HepG2 (cell line): ENCODE results near the gene CLDN16. TPM values are rescaled to one million over a fixed set of nuclear protein-coding genes. Genes with fewer than 3 reads are reported as not detected.

Source experiments
- ATAC-seq: fragments of 200-7000 bp; cut with Tn5 transposase; 3 replicates; pipeline ENCODE4 v1.9.1; 2020; ENCODE audit warnings: mild to moderate bottlenecking, moderate library complexity
- BruUV-seq: library from RNA; stranded (reverse); fragments of 400-500 nt; replicated peaks from 2 replicates; lab custom pipeline; 2021; lab: Mats Ljungman, UMichigan
- CTCF ChIA-PET: fragments of 300-600 bp; formaldehyde crosslinking; extraction: SDS; loops from one replicate; lab custom pipeline; 2021; ENCODE audit warnings: low total read pairs, inconsistent platforms, low intra/inter-chr PET ratio; lab: Yijun Ruan, JAX
- POLR2A ChIA-PET: fragments of 350-600 bp; sonication (Branson Sonifier 250); formaldehyde crosslinking; loops from one replicate; lab custom pipeline; 2020; ENCODE audit warnings: antibody characterized with exemption, inconsistent platforms; lab: Yijun Ruan, JAX
- DNase-seq: peaks from one replicate; pipeline ENCODE4 v3.0.0-alpha.2; 2015; ENCODE audit warnings: low spot score
- FAIRE-seq: peaks from 3 replicates; lab custom pipeline; 2011; peaks lifted over from hg19 to GRCh38; lab: Jason Lieb, UNC
- H2AFZ ChIP-seq: one replicate; pipeline ENCODE4 v1.6.1; 2011; ENCODE audit warnings: low read length, inconsistent platforms
- H3K27ac ChIP-seq: fragments of 300-600 bp; 3 replicates; pipeline ENCODE4 v1.8.0; 2011; ENCODE audit warnings: mixed run types, mild to moderate bottlenecking, mixed read lengths, low read length, inconsistent platforms; ENCODE audit not compliant: insufficient read depth; ENCODE audit errors: extremely low read length
- H3K27me3 ChIP-seq, 2 experiments: fragments of 200-600 bp in 1 of 2; 2 replicates in 1 of 2; 3 replicates in 1 of 2; pipeline versions ENCODE4 v1.6.0 to v1.8.0; 2011; ENCODE audit warnings: low read length in 2 of 2, mild to moderate bottlenecking in 2 of 2, moderate library complexity in 2 of 2, inconsistent platforms in 1 of 2; ENCODE audit not compliant: insufficient read depth in 2 of 2, control insufficient read depth in 1 of 2
- H3K36me3 ChIP-seq, 2 experiments: fragments of 200-600 bp in 1 of 2; replicated peaks in 1 of 2; 2 replicates in 1 of 2; 3 replicates in 1 of 2; pipeline versions ENCODE4 v1.5.1 to v1.8.0; 2011; ENCODE audit warnings: low read length in 2 of 2, inconsistent platforms in 1 of 2; ENCODE audit not compliant: insufficient read depth in 2 of 2, control insufficient read depth in 1 of 2
- H3K4me1 ChIP-seq: 2 replicates; pipeline ENCODE4 v1.5.1; 2012; ENCODE audit warnings: low read length, inconsistent platforms; ENCODE audit not compliant: insufficient read depth
- H3K4me2 ChIP-seq: 2 replicates; pipeline ENCODE4 v1.6.0; 2011; ENCODE audit warnings: low read depth, low read length, inconsistent platforms
- H3K4me3 ChIP-seq, 3 experiments: fragments of 200-600 bp in 1 of 3; sonication (generic), shearing (Covaris generic) in 1 of 3; replicated peaks in 1 of 3; 2 replicates each; pipeline ENCODE4 v1.5.1; 2011 to 2016; ENCODE audit warnings: low read length in 3 of 3, inconsistent platforms in 2 of 3, low read depth in 2 of 3, mild to moderate bottlenecking in 2 of 3, control low read depth in 1 of 3, mixed read lengths in 1 of 3; ENCODE audit not compliant: insufficient read depth in 1 of 3
- H3K79me2 ChIP-seq: one replicate; pipeline ENCODE4 v1.6.1; 2011; ENCODE audit warnings: low read length, inconsistent platforms; ENCODE audit not compliant: insufficient read depth
- H3K9ac ChIP-seq: 2 replicates; pipeline ENCODE4 v1.6.0; 2011; ENCODE audit warnings: mild to moderate bottlenecking, low read depth, low read length, inconsistent platforms; ENCODE audit not compliant: insufficient read depth
- H3K9me3 ChIP-seq: 2 replicates; pipeline ENCODE4 v1.5.1; 2012; ENCODE audit warnings: mild to moderate bottlenecking, low read length
- H4K20me1 ChIP-seq: 2 replicates; pipeline ENCODE4 v1.6.0; 2011; ENCODE audit warnings: inconsistent platforms, mild to moderate bottlenecking, low read length, moderate library complexity; ENCODE audit not compliant: insufficient read depth
- DZIP1 ChIP-seq: sonication (generic); formaldehyde crosslinking; IDR thresholded peaks from 2 replicates; pipeline ENCODE4 v1.5.0; 2020; ENCODE audit warnings: mild to moderate bottlenecking, missing genetic modification reagents
- E2F1 ChIP-seq: sonication (generic); formaldehyde crosslinking; IDR thresholded peaks from 2 replicates; pipeline ENCODE4 v1.5.0; 2020; ENCODE audit warnings: missing genetic modification reagents
- HDAC2 ChIP-seq: sonication (generic); formaldehyde crosslinking; IDR thresholded peaks from 2 replicates; pipeline ENCODE4 v1.4.0; 2020; ENCODE audit warnings: missing genetic modification reagents
- IRF9 ChIP-seq: sonication (generic); formaldehyde crosslinking; IDR thresholded peaks from 2 replicates; pipeline ENCODE4 v1.8.0; 2022; ENCODE audit warnings: missing genetic modification reagents, mild to moderate bottlenecking, borderline replicate concordance
- NBN ChIP-seq: fragments of 450-650 bp; conservative IDR thresholded peaks from 2 replicates; pipeline ENCODE4 v1.6.1; 2017
- TEF ChIP-seq: sonication (generic); formaldehyde crosslinking; IDR thresholded peaks from 2 replicates; pipeline ENCODE4 v1.5.0; 2020; ENCODE audit warnings: missing genetic modification reagents
- TFE3 ChIP-seq: IDR thresholded peaks from 2 replicates; pipeline ENCODE4 v1.6.1; 2016
- THAP7 ChIP-seq: sonication (generic); formaldehyde crosslinking; IDR thresholded peaks from 2 replicates; pipeline ENCODE4 v1.8.1; 2023; ENCODE audit warnings: mild to moderate bottlenecking, missing genetic modification reagents
- ZNF232 ChIP-seq: sonication (generic); formaldehyde crosslinking; IDR thresholded peaks from 2 replicates; pipeline ENCODE4 v1.4.0; 2020; ENCODE audit warnings: missing genetic modification reagents, borderline replicate concordance
- ZNF629 ChIP-seq: sonication (generic); formaldehyde crosslinking; conservative IDR thresholded peaks from 2 replicates; pipeline ENCODE4 v1.5.0; 2020; ENCODE audit warnings: missing genetic modification reagents
- ZNF883 ChIP-seq: sonication (generic); formaldehyde crosslinking; IDR thresholded peaks from 2 replicates; pipeline ENCODE4 v1.5.1; 2020; ENCODE audit warnings: mild to moderate bottlenecking, missing genetic modification reagents; ENCODE audit errors: not compliant biosample characterization
- ZSCAN22 ChIP-seq: sonication (generic); formaldehyde crosslinking; IDR thresholded peaks from 2 replicates; pipeline ENCODE4 v1.4.0; 2020; ENCODE audit warnings: mild to moderate bottlenecking, missing genetic modification reagents
- WGBS: methylation state at CpG from one replicate; pipeline ENCODE4 v1.1.6; 2017; ENCODE audit warnings: low lambda C conversion rate; 5-methylcytosine and 5-hydroxymethylcytosine counted together
- in situ Hi-C: cut with HindIII; loops from 2 replicates; pipeline ENCODE4 v1.10.0; 2017; ENCODE audit warnings: low pct_unique_long_range_greater_than_20kb; ENCODE audit not compliant: extremely low pct_ligation_motif_present
- intact Hi-C: fragments of 100-400 bp; cut with micrococcal nuclease; formaldehyde crosslinking; loops from one replicate; pipeline ENCODE4 v1.10.0; 2022; ENCODE audit not compliant: unreplicated experiment
- polyA plus RNA-seq, 8 experiments: library from polyadenylated mRNA; depleted of rRNA in 3 of 8; stranded (reverse) in 7 of 8; unstranded in 1 of 8; fragments of >200 nt; fragmentation: Illumina TruSeq in 4 of 8; extraction: Trizol in 4 of 8; gene quantifications; 2 replicates each; pipeline versions ENCODE4 v1.2.1 to v1.2.3, GENCODE V29; 2011 to 2016; ENCODE audit warnings: low read depth in 4 of 8, missing spikeins in 1 of 8, mixed read lengths in 1 of 8; ENCODE audit not compliant: insufficient read depth in 1 of 8
- total RNA-seq, 5 experiments: library from RNA; depleted of rRNA; stranded (reverse); fragments of >200 nt; fragmentation: Illumina TruSeq; extraction: Trizol; gene quantifications; 2 replicates each; pipeline ENCODE4 v1.2.3, GENCODE V29; 2016; ENCODE audit warnings: low read depth in 1 of 5

Gene CLDN16
- total and polyA plus RNA-seq, 2 of the 13 experiments (the other 11 are each of a cell fraction or from before 2014, with no cell fraction given) = 0.13 to 0.24 TPM

- Histone ChIP-seq H3K4me1 (peaks cover 21% of the 10 kb centered on the region), H3K9ac (no peak overlapping the region), H3K79me2 (no peaks in the 10 kb centered on the region), H3K4me3 (no peak overlapping the region), H3K36me3 (no peaks in the 10 kb centered on the region), H3K27ac (no peak overlapping the region), H4K20me1 (no peaks in the 10 kb centered on the region), H3K4me2 (no peak overlapping the region), H3K27me3 (no peaks in the 10 kb centered on the region; a peak in 1 of 5 replicates), H2AFZ (no peak overlapping the region), H3K9me3 (no peaks in the 10 kb centered on the region)
- BruUV-seq = no TSS peak
- FAIRE-seq = no peak
- intact Hi-C loops = no loop called here
- WGBS = 100% methylated on average over 1 of the region's 1 CpG
- TF ChIP-seq ZSCAN22 (CRISPR knock-in tag) (no peak), NBN (no peak), ZNF883 (CRISPR knock-in tag) (no peak), THAP7 (CRISPR knock-in tag) (no peak), ZNF629 (CRISPR knock-in tag) (no peak), TFE3 (CRISPR knock-in tag) (no peak), ZNF232 (CRISPR knock-in tag) (no peak), E2F1 (CRISPR knock-in tag) (no peak), IRF9 (CRISPR knock-in tag) (no peak), TEF (no peak), DZIP1 (no peak), HDAC2 (CRISPR knock-in tag) (no peak)
- ChIA-PET POLR2A (no interaction called here), CTCF (no interaction called here)
- in situ Hi-C loops = no loop called here
- no peak for DNase-seq
- no peak for ATAC-seq
These were observed 26.2 kb upstream of the CLDN16 start for GRCh38 chr3:190361791-190362190.
